Osteocyte (in vitro differentiated cells): ENCODE data around the gene VPS41. TPM values are rescaled to one million over a fixed set of nuclear protein-coding genes. Genes with fewer than 3 reads are reported as not detected.

Experiments
- DNase-seq: peaks from one replicate; pipeline ENCODE4 v3.0.0; 2021; ENCODE audit warnings: mixed read lengths; ENCODE audit not compliant: unreplicated experiment; ENCODE audit errors: extremely low spot score
- H3K27ac Mint-ChIP-seq: one replicate; pipeline ENCODE4 v1.8.0; 2021; ENCODE audit warnings: mild to moderate bottlenecking, mixed read lengths; ENCODE audit not compliant: unreplicated experiment
- H3K27me3 Mint-ChIP-seq: one replicate; pipeline ENCODE4 v1.8.0; 2021; ENCODE audit warnings: mixed read lengths; ENCODE audit not compliant: unreplicated experiment
- H3K36me3 Mint-ChIP-seq: one replicate; pipeline ENCODE4 v1.8.0; 2021; ENCODE audit warnings: mixed read lengths; ENCODE audit not compliant: unreplicated experiment
- H3K4me1 Mint-ChIP-seq: one replicate; pipeline ENCODE4 v1.8.0; 2021; ENCODE audit warnings: mixed read lengths; ENCODE audit not compliant: unreplicated experiment
- H3K4me3 Mint-ChIP-seq: one replicate; pipeline ENCODE4 v1.8.0; 2021; ENCODE audit warnings: mild to moderate bottlenecking, moderate library complexity, mixed read lengths; ENCODE audit not compliant: unreplicated experiment
- H3K9me3 Mint-ChIP-seq: one replicate; pipeline ENCODE4 v1.8.0; 2021; ENCODE audit warnings: mixed read lengths; ENCODE audit not compliant: unreplicated experiment
- CTCF ChIP-seq: fragments of 200-600 bp; sonication (generic); IDR thresholded peaks from 2 replicates; pipeline ENCODE4 v1.5.0; 2021; ENCODE audit warnings: antibody characterized with exemption, mild to moderate bottlenecking, moderate library complexity
- total RNA-seq: library from RNA; stranded (reverse); gene quantifications from 2 replicates; pipeline ENCODE4 v1.2.1, GENCODE V29; 2021

The VPS41 gene
- total RNA-seq, 1 donor from 2014 or later = 105 TPM

- no peaks in the 10 kb centered on the region for H3K9me3 Mint-ChIP-seq
- no peaks in the 10 kb centered on the region for H3K27me3 Mint-ChIP-seq
- no peak overlapping the region for H3K27ac Mint-ChIP-seq
- no peak for DNase-seq
- peaks cover 8% of the 10 kb centered on the region for H3K36me3 Mint-ChIP-seq
- TF ChIP-seq CTCF = no peak
- H3K4me3 Mint-ChIP-seq = no peak overlapping the region
- peaks cover 3% of the 10 kb centered on the region for H3K4me1 Mint-ChIP-seq
Measured at GRCh38 chr7:38795593-38795992, 113.4 kb downstream of the VPS41 start.

GRCh38 chr7:38781991-38782390 lies 127.0 kb downstream of the VPS41 start:
- no peak overlapping the region for H3K4me3 Mint-ChIP-seq
- no peak for TF ChIP-seq CTCF
- no peaks in the 10 kb centered on the region for H3K27me3 Mint-ChIP-seq
- H3K36me3 Mint-ChIP-seq = peaks cover 18% of the 10 kb centered on the region
- no peak for DNase-seq
- no peak overlapping the region for H3K27ac Mint-ChIP-seq
- H3K4me1 Mint-ChIP-seq = no peaks in the 10 kb centered on the region
- no peaks in the 10 kb centered on the region for H3K9me3 Mint-ChIP-seq

- peaks cover 39% of the 10 kb centered on the region for H3K36me3 Mint-ChIP-seq
- no peaks in the 10 kb centered on the region for H3K9me3 Mint-ChIP-seq
- no peak for TF ChIP-seq CTCF
- no peak for DNase-seq
- no peaks in the 10 kb centered on the region for H3K4me1 Mint-ChIP-seq
- H3K27me3 Mint-ChIP-seq = no peaks in the 10 kb centered on the region
- H3K4me3 Mint-ChIP-seq = no peak overlapping the region
- no peak overlapping the region for H3K27ac Mint-ChIP-seq
Measured at GRCh38 chr7:38777609-38778008, 131.4 kb downstream of the VPS41 start.

- no peak overlapping the region for H3K27ac Mint-ChIP-seq
Measured at GRCh38 chr7:38775506-38776175, 133.3 kb downstream of the VPS41 start.

GRCh38 chr7:38773430-38773829 lies 135.6 kb downstream of the VPS41 start:
- no peaks in the 10 kb centered on the region for H3K4me1 Mint-ChIP-seq
- TF ChIP-seq CTCF = no peak
- H3K27ac Mint-ChIP-seq = no peak overlapping the region
- DNase-seq = no peak
- H3K36me3 Mint-ChIP-seq = peaks cover 56% of the 10 kb centered on the region
- H3K9me3 Mint-ChIP-seq = no peaks in the 10 kb centered on the region
- H3K4me3 Mint-ChIP-seq = no peak overlapping the region
- no peaks in the 10 kb centered on the region for H3K27me3 Mint-ChIP-seq

More at GRCh38 chr7:38775506-38776175, 133.3 kb downstream of the VPS41 start:
- Mint-ChIP-seq H3K4me3 (no peak overlapping the region), H3K27me3 (no peaks in the 10 kb centered on the region), H3K9me3 (no peaks in the 10 kb centered on the region), H3K36me3 (peaks cover 44% of the 10 kb centered on the region), H3K4me1 (no peaks in the 10 kb centered on the region)
- no peak for TF ChIP-seq CTCF
- DNase-seq = no peak
